Measurements from ENCODE around the gene EMILIN1. TPM values are rescaled to one million over a fixed set of nuclear protein-coding genes. Genes with fewer than 3 reads are reported as not detected.

The EMILIN1 gene
- total and polyA plus RNA-seq, 3 donors from 2014 or later = 29.2 to 50.7 (median 35.9) TPM

GRCh38 chr2:27127883-27128667 lies 49.7 kb downstream of the EMILIN1 start:
- TF ChIP-seq POLR2A (IDR thresholded peaks at IDR 0.05) = no peak
- TF ChIP-seq CTCF (IDR thresholded peaks at IDR 0.05) = no peak
- no peak for DNase-seq
- Histone ChIP-seq H3K4me1 (peaks cover 6% of the 10 kb centered on the region), H3K36me3 (ENCODE audit: low read depth, missing control alignments) (no peaks in the 10 kb centered on the region), H3K4me3 (no peak overlapping the region), H3K27me3 (no peaks in the 10 kb centered on the region), H3K27ac (no peak overlapping the region), H3K9me3 (no peaks in the 10 kb centered on the region)
- intact Hi-C loops (cut with DNase I; ENCODE audit: low total_unique reads) = no loop called here
- 85 to 94% methylated on average over 8 to 9 of the region's 9 CpGs for WGBS, 2 donors

GRCh38 chr2:27128668-27129571 lies 50.5 kb downstream of the EMILIN1 start:
- no peak for DNase-seq
- Histone ChIP-seq H3K36me3 (ENCODE audit: low read depth, missing control alignments) (no peaks in the 10 kb centered on the region), H3K4me1 (peaks cover 11% of the 10 kb centered on the region), H3K4me3 (no peak overlapping the region), H3K27ac (no peak overlapping the region), H3K27me3 (no peaks in the 10 kb centered on the region), H3K9me3 (no peaks in the 10 kb centered on the region)
- WGBS, 2 donors = 75 to 81% methylated on average over 11 of the region's 11 CpGs
- intact Hi-C loops (cut with DNase I; ENCODE audit: low total_unique reads) = no loop called here
- no peak for TF ChIP-seq CTCF (IDR thresholded peaks at IDR 0.05)
- no peak for TF ChIP-seq POLR2A (IDR thresholded peaks at IDR 0.05)

- Histone ChIP-seq H3K4me1 (peaks cover 11% of the 10 kb centered on the region), H3K9me3 (no peaks in the 10 kb centered on the region), H3K27ac (no peak overlapping the region), H3K27me3 (no peaks in the 10 kb centered on the region), H3K36me3 (ENCODE audit: low read depth, missing control alignments) (no peaks in the 10 kb centered on the region), H3K4me3 (no peak overlapping the region)
- WGBS, 2 donors = 72 to 83% methylated on average over 10 of the region's 10 CpGs
- TF ChIP-seq CTCF (IDR thresholded peaks at IDR 0.05) (no peak), POLR2A (IDR thresholded peaks at IDR 0.05) (no peak)
- DNase-seq = no peak
- intact Hi-C loops (cut with DNase I; ENCODE audit: low total_unique reads) = no loop called here
Observed at GRCh38 chr2:27130396-27130795, 52.0 kb downstream of the EMILIN1 start.

GRCh38 chr2:27131429-27131828 lies 53.0 kb downstream of the EMILIN1 start:
- no peaks in the 10 kb centered on the region for H3K36me3 ChIP-seq (ENCODE audit: low read depth, missing control alignments)
- H3K4me1 ChIP-seq = peaks cover 11% of the 10 kb centered on the region
- 83 to 84% methylated on average over 8 to 11 of the region's 11 CpGs for WGBS, 2 donors
- no peak overlapping the region for H3K4me3 ChIP-seq
- DNase-seq = no peak
- H3K9me3 ChIP-seq = no peaks in the 10 kb centered on the region
- intact Hi-C loops (cut with DNase I; ENCODE audit: low total_unique reads) = no loop called here
- TF ChIP-seq CTCF (IDR thresholded peaks at IDR 0.05) (no peak), POLR2A (IDR thresholded peaks at IDR 0.05) (no peak)
- no peak overlapping the region for H3K27ac ChIP-seq
- H3K27me3 ChIP-seq = no peaks in the 10 kb centered on the region
